K562 (cell line): ENCODE data around the gene METAP1.

Experiments used
- ATF1 ChIP-seq, 2 experiments: fragments of 450-650 bp in 1 of 2; IDR thresholded peaks; 2 replicates each; pipeline ENCODE4 v1.6.1; 2016; ENCODE audit warnings: missing compliant biosample characterization in 1 of 2, missing genetic modification characterization in 1 of 2
- BACH1 ChIP-seq: fragments of 200-800 bp; sonication (Bioruptor generic); IDR thresholded peaks from 2 replicates; pipeline ENCODE4 v1.6.1; 2016; ENCODE audit warnings: missing genetic modification characterization, missing compliant biosample characterization
- ESRRA ChIP-seq: fragments of 450-650 bp; IDR thresholded peaks from 2 replicates; pipeline ENCODE4 v1.6.1; 2014; ENCODE audit warnings: low read depth, mild to moderate bottlenecking, moderate library complexity, borderline replicate concordance
- JUN ChIP-seq, 2 experiments: sonication (generic) in 1 of 2; formaldehyde crosslinking in 1 of 2; IDR thresholded peaks; 2 replicates each; pipeline versions ENCODE4 v1.6.1 to v1.8.0; 2012 to 2022; ENCODE audit warnings: borderline replicate concordance in 2 of 2, mild to moderate bottlenecking in 2 of 2, improper control_type of control experiment in 1 of 2, low read depth in 1 of 2, low read length in 1 of 2, missing genetic modification reagents in 1 of 2
- KAT2B ChIP-seq: IDR thresholded peaks from one replicate; pipeline ENCODE4 v1.6.1; 2012; ENCODE audit warnings: low read depth, mild to moderate bottlenecking, control low read depth, inconsistent platforms, low read length, moderate library complexity
- MAFK ChIP-seq: IDR thresholded peaks from 2 replicates; pipeline ENCODE4 v1.6.1; 2011; ENCODE audit warnings: low read length, improper control_type of control experiment
- NRF1 ChIP-seq, 2 experiments: fragments of 450-650 bp; IDR thresholded peaks in 1 of 2; conservative IDR thresholded peaks in 1 of 2; 2 replicates each; pipeline ENCODE4 v1.6.1; 2014; ENCODE audit warnings: mild to moderate bottlenecking in 2 of 2
- TAF15 ChIP-seq: fragments of 200-400 bp; formaldehyde crosslinking; IDR thresholded peaks from 2 replicates; pipeline ENCODE4 v1.6.1; 2017; ENCODE audit warnings: mild to moderate bottlenecking, low read depth, low read length, moderate library complexity
- TF ChIP-seq, protein P1 (sequence below), 2 experiments: fragments of 450-650 bp; formaldehyde crosslinking in 1 of 2; IDR thresholded peaks; 2 replicates each; pipeline versions ENCODE4 v1.4.0 to v1.6.1; 2014 to 2020; ENCODE audit warnings: mild to moderate bottlenecking in 2 of 2, borderline replicate concordance in 1 of 2, low read depth in 1 of 2
- TF ChIP-seq, protein P2 (sequence below), 3 experiments: IDR thresholded peaks in 2 of 3; conservative IDR thresholded peaks in 1 of 3; 2 replicates each; pipeline ENCODE4 v1.5.1; 2011 to 2012; ENCODE audit warnings: low read length in 3 of 3, mild to moderate bottlenecking in 3 of 3, control low read depth in 2 of 3, improper control_type of control experiment in 1 of 3, inconsistent platforms in 1 of 3, low read depth in 1 of 3, mixed read lengths in 1 of 3, moderate library complexity in 1 of 3; ENCODE audit not compliant: insufficient read depth in 2 of 3

DNA sequence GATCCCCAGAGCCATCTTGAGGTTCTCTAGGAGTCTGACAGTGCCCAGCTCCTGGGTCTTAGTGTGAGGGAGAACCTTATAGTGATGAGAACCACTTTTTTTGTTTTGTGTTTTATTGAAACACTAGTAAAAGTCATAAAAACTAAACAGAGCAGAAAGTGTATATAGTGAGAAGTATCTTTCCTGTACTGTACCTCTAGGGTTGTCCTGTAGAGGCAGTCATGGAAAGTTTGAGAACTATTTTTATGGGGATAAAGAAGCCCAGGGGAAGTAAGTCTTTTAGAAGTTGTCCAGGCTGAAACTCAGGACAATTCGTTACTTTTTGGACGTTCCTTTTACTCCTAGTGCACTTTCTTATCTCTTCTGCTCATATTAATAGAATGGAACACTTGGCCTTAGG lies 52.2 kb downstream of the METAP1 start:
- TF ChIP-seq BACH1 (no peak), MAFK (no peak), JUN (IDR thresholded peaks at IDR 0.05; ENCODE audit: borderline replicate concordance, low read depth, low read length) (no peak), JUN (CRISPR knock-in tag; IDR thresholded peaks at IDR 0.05; ENCODE audit: borderline replicate concordance) (no peak), ESRRA (no peak), NRF1 (conservative IDR thresholded peaks at IDR 0.05 in 1 of 2, IDR thresholded peaks at IDR 0.05 in 1 of 2) (no peak), KAT2B (no peak), ATF1 (CRISPR knock-in tag; IDR thresholded peaks at IDR 0.05) (no peak), ATF1 (tag; IDR thresholded peaks at IDR 0.05) (no peak), TAF15 (no peak)
- TF ChIP-seq, protein P1, sequence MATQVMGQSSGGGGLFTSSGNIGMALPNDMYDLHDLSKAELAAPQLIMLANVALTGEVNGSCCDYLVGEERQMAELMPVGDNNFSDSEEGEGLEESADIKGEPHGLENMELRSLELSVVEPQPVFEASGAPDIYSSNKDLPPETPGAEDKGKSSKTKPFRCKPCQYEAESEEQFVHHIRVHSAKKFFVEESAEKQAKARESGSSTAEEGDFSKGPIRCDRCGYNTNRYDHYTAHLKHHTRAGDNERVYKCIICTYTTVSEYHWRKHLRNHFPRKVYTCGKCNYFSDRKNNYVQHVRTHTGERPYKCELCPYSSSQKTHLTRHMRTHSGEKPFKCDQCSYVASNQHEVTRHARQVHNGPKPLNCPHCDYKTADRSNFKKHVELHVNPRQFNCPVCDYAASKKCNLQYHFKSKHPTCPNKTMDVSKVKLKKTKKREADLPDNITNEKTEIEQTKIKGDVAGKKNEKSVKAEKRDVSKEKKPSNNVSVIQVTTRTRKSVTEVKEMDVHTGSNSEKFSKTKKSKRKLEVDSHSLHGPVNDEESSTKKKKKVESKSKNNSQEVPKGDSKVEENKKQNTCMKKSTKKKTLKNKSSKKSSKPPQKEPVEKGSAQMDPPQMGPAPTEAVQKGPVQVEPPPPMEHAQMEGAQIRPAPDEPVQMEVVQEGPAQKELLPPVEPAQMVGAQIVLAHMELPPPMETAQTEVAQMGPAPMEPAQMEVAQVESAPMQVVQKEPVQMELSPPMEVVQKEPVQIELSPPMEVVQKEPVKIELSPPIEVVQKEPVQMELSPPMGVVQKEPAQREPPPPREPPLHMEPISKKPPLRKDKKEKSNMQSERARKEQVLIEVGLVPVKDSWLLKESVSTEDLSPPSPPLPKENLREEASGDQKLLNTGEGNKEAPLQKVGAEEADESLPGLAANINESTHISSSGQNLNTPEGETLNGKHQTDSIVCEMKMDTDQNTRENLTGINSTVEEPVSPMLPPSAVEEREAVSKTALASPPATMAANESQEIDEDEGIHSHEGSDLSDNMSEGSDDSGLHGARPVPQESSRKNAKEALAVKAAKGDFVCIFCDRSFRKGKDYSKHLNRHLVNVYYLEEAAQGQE (IDR thresholded peaks at IDR 0.05; ENCODE audit: borderline replicate concordance) = no peak
- TF ChIP-seq, protein P1 (CRISPR knock-in tag; IDR thresholded peaks at IDR 0.05; ENCODE audit: low read depth) = no peak
- TF ChIP-seq, protein P2, sequence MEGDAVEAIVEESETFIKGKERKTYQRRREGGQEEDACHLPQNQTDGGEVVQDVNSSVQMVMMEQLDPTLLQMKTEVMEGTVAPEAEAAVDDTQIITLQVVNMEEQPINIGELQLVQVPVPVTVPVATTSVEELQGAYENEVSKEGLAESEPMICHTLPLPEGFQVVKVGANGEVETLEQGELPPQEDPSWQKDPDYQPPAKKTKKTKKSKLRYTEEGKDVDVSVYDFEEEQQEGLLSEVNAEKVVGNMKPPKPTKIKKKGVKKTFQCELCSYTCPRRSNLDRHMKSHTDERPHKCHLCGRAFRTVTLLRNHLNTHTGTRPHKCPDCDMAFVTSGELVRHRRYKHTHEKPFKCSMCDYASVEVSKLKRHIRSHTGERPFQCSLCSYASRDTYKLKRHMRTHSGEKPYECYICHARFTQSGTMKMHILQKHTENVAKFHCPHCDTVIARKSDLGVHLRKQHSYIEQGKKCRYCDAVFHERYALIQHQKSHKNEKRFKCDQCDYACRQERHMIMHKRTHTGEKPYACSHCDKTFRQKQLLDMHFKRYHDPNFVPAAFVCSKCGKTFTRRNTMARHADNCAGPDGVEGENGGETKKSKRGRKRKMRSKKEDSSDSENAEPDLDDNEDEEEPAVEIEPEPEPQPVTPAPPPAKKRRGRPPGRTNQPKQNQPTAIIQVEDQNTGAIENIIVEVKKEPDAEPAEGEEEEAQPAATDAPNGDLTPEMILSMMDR (IDR thresholded peaks at IDR 0.05 in 2 of 3, conservative IDR thresholded peaks at IDR 0.05 in 1 of 3; ENCODE audit: insufficient read depth in 2 of 3, low read depth in 1 of 3, low read length in 3 of 3) = no peak
